MM.1S (cell line): ENCODE results near the gene CPEB3.

Source experiments
- CTCF ChIP-seq: fragments of 300-600 bp; sonication (generic); IDR thresholded peaks from 2 replicates; pipeline ENCODE4 v1.5.1; 2016; ENCODE audit warnings: antibody characterized with exemption, low read length, mixed read lengths
- EZH2 ChIP-seq: fragments of 300-600 bp; sonication (generic); optimal IDR thresholded peaks from 2 replicates; pipeline ENCODE3; 2017; ENCODE audit warnings: low read depth, mild to moderate bottlenecking, antibody characterized with exemption, low read length, mixed read lengths

GRCh38 chr10:92075829-92076228 is 215.0 kb downstream of the CPEB3 start:
- no peak for TF ChIP-seq CTCF
- no peak for TF ChIP-seq EZH2
